NCI-H446 treated with DMSO at 0.1 percent for 48 hours (cell line): ENCODE measurements around the gene POU3F4.

ENCODE experiments used
- DNase-seq: peaks from one replicate; lab custom pipeline; 2025; lab: John Stamatoyannopoulos, UW

Gene POU3F4

DNA sequence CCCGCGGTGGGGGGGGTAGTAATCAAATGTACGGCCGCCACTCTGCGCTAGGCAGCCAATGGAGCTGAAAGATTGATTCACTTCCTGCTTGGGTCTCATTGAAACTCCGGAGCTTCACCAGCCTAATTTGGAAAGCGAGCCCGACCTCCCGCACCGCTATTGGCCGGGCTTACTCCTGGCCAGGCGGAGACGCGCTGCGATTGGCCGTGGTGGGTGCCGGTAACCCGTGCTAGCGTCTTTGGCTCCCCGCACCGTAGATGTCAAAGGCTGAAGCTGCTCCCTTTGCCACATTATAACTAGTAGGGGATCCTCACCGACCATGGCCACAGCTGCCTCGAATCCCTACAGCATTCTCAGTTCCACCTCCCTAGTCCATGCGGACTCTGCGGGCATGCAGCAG is at the start of gene POU3F4:
TSS of gene POU3F4 (plus strand) at position 285 of the 400 bp plus-strand sequence. CDS start at position 320, 35 bp downstream.
- DNase-seq: no peak

DNA sequence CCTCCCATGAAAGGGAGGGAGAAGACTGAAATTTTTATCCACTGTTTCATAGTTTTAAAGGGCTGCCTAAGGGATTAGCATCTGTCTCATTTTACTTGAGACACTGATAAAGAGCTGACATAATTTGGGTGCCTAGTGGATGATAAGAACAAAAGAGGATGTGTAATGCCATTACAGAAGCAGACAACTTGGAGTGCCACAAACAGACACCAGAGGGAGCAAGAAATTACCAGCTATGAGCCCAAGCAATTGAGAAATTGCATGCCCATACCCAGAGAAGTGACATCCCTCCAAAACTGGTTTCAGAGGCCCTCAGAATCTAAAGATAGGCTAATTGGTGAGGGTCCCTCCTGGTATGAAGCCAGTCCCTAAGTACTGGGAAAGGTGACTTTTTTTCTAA is 38.5 kb upstream of the POU3F4 start:
- DNase-seq: no peak

DNA sequence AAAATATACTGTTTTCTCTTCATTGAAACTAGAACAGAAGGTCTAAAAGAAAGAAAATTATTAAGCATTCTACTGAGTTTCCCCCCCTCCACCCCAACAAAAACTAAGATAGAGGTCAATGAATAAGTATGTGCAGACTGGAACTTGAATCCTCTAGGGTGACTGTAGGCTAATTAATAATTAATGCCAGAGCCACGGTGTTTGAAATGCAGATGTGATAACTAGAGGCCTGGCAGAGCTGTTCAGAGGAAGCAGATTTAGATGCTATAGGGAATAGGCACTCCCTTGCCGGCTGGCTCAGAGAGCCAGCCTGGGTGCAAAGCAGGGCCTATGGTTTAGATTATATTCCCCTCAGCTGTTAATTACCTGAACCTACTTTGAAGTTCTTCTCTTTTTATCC is 12.2 kb upstream of the POU3F4 start:
- no peak for DNase-seq

DNA sequence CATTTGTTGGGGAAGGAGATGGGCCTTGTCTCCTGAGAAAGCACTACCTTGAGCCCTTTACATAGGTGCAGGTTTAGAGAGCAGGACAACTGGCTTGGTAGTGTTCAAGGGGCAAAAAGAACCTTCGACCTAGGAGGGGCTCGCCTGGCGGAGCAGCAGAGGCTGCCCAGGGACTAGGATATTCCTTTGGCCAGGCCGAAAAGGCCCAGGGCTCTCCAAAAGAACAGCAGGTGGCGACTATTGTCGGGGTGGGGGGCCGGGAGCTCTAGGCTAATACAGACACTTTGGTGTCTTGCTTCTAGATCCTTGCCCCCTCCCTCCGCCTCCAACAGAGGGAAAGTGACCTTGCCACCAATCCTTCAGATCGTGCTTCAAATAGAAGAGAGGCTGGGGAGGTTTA is 7.1 kb upstream of the POU3F4 start:
- no peak for DNase-seq

DNA sequence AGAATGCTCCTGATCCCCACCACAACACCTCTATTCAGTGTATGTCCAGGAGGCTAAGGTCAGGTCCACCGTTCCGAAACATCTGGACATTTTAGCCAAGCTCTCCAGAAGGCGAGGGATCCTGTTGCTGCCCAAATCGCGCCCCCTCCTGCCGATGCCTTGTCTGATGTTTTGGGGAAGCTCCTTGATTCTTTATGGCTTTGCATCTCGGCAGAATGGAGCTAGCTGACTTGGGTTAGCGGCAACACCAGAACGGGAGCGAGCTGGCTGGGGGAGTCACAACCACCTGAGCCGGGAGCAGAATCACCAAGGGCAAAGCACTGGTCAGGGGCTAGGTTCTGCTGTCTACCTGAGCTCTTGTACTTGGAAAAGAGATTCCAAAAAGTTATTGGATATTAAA is 6.6 kb upstream of the POU3F4 start:
- DNase-seq: no peak

DNA sequence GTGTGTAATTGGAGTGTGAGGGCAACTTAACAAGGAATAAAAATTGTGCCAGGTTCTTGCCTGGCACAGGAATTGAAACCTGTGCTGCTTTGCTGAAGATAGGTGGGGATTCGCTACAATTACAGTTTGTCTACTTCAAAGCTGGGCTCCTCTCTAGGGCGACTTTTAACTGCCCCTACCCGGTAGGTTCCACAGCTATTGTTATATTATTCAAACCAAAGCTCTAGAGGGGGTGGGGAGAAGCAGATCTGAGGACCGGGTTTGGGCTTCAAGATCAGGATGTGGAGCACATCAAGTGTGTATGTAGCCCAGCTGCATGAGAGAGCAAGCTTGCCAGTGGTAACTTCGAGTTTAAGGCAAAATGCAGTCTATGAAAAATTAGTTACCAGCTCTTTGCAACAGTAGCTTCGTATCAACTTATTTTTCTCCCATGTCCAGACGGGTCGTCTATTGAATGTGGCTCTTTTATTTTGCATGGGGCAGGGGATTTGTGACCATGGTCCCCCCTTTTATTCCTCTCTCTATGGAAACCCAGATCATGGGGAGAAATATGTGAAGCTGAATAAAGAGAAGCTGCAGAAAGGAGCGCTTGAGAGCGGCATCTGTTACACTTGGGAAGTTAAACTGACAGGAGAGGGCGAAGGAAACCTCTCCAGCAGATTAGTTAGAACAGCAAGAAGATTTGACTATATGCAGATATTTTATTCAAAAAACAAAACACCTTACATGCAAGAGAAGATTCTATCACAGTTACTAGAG is 3.2 kb upstream of the POU3F4 start:
- DNase-seq: no peak

DNA sequence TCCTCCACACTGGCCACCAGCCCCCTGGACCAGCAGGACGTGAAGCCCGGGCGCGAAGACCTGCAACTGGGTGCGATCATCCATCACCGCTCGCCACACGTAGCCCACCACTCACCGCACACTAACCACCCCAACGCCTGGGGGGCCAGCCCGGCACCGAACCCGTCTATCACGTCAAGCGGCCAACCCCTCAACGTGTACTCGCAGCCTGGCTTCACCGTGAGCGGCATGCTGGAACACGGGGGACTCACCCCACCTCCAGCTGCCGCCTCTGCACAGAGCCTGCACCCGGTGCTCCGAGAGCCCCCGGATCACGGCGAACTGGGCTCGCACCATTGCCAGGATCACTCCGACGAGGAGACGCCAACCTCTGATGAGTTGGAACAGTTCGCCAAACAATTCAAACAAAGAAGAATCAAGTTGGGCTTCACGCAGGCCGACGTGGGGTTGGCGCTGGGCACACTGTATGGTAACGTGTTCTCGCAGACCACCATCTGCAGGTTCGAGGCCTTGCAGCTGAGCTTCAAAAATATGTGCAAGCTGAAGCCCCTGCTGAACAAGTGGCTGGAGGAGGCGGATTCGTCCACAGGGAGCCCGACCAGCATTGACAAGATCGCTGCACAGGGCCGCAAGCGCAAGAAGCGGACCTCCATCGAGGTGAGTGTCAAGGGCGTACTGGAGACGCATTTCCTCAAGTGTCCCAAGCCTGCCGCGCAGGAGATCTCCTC is 600 bp downstream of the POU3F4 start:
- DNase-seq: no peak

DNA sequence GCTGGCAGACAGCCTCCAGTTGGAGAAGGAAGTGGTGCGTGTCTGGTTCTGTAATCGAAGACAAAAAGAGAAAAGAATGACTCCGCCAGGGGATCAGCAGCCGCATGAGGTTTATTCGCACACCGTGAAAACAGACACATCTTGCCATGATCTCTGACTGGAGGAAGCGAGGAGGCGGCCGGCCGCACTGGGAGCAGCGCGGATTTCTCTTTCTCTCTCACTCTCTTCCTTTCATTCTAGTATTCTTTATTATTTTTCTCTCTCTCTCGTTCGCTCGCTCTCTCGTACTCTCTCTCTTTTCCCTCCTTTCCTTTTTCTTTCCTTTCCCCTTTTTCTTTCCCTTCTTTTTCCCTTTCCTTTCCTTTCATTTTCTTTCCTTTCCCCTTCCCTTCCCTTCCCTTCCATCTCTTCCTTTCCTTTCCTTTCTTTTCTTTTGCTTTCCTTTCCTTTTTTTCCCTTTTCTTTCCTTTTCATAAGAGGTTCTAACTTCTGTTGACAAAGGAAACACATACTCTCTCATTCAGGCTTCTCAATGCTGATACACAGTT is 1.2 kb downstream of the POU3F4 start:
- no peak for DNase-seq

DNA sequence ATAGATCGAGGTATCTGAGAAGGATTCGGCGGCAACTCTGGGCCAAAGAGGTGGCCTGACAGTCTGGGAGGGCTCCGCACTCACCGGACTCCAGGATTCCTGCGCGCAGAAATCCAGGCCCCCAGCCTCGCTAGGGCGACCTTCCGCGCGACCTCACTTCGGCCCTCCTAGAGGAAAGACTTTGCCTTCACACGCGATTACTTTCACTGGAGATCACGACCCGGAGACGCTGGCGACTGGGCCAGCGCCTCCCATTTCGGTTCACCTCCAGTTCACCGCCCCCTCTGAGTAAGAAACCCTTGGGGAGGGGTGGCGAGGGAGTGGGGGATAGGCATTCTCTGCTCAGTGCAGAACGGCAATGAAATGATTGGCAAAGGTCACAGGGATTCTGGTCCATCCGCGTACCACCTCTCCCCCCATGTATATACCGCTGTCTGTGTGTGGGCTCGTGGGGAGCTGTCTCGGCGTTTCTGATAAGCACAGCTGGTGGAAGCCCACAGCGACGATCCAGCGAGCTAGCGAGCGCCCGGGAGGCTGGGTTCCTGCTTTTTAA is 2.5 kb downstream of the POU3F4 start:
- DNase-seq: no peak

DNA sequence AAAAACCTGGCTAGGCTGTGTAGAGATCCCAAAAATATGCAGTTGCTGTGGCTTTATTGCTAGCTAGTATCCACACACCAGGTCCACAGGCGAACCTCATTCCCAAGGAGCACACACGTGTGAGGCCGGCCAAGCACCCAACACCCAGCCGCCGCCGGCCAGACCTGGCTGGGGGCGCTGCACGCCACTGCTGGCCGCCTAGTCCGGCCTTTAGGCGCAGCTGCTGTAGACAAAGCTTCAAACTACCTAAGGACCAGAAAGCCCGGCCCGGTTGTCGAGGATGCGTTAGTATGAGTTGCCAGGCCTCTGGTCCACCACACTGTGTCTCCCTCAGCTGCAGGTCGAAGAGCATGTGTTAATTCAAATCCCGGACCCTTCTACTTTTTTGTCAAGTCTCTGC is 3.1 kb downstream of the POU3F4 start:
- DNase-seq: no peak

DNA sequence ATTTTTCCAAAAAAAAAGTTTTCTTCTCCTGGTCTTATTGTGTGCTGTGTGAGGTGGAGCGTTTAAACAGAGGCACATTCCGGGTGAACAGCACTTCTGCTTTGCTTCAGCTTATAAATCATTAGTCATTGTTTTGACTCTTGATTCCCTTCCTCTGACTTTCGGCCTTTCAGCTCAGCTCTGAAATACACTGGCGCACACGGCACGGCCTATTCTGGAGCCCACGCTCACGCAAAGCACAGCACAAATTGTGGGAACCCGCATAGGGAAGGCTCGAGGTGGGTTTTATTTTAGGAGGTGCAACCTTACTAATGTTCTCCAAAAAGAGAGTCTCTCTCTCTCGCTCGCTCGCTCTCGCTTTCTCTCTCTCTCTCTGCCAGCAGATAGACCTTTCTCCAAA is 4.0 kb downstream of the POU3F4 start:
- no peak for DNase-seq

DNA sequence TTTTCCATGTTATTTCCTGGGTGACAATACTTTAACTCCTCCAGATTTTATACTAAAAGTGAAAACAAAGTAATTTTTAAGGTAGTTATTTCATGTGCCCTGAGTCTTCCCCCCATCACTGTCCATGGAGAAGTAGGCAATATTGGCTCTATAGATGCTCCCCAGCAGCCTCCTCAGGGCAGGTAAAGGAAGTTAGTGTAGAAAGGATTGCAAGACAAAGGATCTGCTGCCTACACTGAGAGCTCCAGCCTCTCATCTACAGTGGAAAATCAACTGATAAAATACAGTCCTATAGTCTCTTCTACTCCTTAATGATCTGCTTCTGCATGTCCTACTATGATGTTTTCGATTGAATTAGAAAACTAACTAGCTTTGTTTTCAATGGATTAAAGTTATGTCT is 8.5 kb downstream of the POU3F4 start:
- no peak for DNase-seq

DNA sequence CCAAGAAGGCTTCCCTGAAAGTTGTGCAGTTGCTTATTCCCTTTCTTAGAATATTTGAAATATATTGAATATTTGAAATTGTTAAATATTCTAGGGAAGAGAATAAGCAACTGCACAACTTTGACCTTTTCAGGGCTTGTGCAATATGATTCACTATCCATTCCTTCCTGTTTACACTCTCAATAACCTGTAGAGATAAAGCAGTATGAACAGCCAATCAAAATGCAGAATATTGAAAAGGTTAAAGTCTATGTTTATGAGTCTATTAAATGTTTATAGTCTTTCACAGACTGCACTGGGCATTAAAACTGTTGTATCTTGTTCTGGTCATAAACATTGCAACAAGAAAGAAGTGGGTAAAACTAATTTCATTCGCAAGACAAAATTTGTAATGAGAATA is 13.8 kb downstream of the POU3F4 start:
- DNase-seq: no peak

DNA sequence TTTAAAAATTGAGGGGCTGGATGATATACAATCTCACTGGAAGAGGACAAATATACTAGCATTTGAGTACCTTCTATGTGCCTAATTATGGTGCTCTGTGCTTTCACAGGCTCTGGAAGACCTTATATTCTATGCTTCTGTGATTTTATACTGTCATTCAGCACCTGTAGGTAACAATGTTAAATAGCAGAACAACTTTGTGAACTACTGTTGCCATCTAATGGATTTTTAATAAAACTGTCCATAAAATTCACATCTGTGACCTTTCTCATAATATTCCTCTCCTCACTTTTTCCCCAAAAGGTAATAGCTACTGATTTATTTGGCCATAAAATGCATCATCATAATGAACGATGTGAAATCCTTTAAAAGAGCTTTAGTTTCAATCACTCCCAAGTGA is 21.9 kb downstream of the POU3F4 start:
- no peak for DNase-seq

DNA sequence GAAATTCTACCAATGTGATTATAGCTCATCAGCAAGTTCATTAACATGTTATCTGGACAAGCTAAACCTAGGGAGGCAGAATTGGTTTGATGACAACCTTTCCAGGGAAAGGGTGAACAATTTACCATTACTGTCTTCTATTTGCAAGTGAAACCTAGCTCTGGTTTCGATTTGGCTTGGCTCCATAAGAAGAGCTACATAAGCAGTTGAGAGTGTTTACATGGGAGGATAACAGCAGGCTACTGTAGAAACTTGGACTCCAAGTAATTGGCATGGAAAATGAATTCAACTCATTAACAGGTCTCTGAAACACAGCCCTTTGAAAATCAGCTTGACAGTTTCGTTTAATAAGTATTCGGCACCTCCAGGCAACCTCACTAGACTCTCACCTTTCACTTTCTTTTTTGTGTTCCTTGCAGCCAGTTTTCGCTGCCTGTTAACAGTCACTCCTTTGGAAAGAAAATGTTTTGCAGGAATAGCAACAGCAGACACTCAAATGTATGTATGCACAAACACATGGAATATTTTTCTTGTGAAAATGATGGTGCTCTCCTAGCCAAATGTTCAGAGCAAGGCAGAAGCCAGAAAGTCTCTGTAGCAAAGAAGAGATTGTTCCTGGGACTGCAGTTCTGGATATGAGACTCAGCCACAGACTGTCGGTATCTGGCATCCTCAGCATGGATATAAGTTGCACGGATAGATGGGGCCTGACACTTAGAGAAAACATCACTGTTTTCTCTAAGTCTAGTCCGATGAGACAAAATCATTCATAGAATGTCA is 27.5 kb downstream of the POU3F4 start:
- DNase-seq: no peak
